Lung (tissue), 12 donors: Measurements from ENCODE around the gene MIB1. TPM values are rescaled to one million over a fixed set of nuclear protein-coding genes. Genes with fewer than 3 reads are reported as not detected.

Experiments
- ATAC-seq: fragments of 200-7000 bp; cut with Tn5 transposase; one replicate; pipeline ENCODE4 v1.9.1; 2020; ENCODE audit warnings: moderate number of reproducible peaks; ENCODE audit not compliant: insufficient read depth, low FRiP score
- DNase-seq, 3 donors: peaks; one replicate each; pipeline ENCODE4 v3.0.0-alpha.2; 2013 to 2017
- H3K27ac ChIP-seq, 2 donors: one replicate each; pipeline ENCODE4 v1.5.1; 2013; ENCODE audit warnings: mild to moderate bottlenecking in 2 of 2, moderate library complexity in 2 of 2, control low read depth in 1 of 2, inconsistent platforms in 1 of 2, low read depth in 1 of 2, low read length in 1 of 2
- H3K27me3 ChIP-seq, 3 donors: one replicate each; pipeline ENCODE4 v1.5.1; 2013; ENCODE audit warnings: low read length in 2 of 3; ENCODE audit not compliant: control insufficient read depth in 3 of 3, insufficient read depth in 3 of 3
- H3K36me3 ChIP-seq, 4 donors: one replicate each; pipeline ENCODE4 v1.5.1; 2013; ENCODE audit warnings: low read length in 4 of 4, mild to moderate bottlenecking in 1 of 4, moderate library complexity in 1 of 4; ENCODE audit not compliant: control insufficient read depth in 4 of 4, insufficient read depth in 4 of 4
- H3K4me1 ChIP-seq, 5 donors: one replicate each; pipeline ENCODE4 v1.5.1; 2013; ENCODE audit warnings: low read length in 5 of 5, mild to moderate bottlenecking in 2 of 5, moderate library complexity in 1 of 5; ENCODE audit not compliant: control insufficient read depth in 5 of 5, insufficient read depth in 5 of 5
- H3K4me3 ChIP-seq: one replicate; pipeline ENCODE4 v1.5.1; 2013; ENCODE audit warnings: mild to moderate bottlenecking, control low read depth, moderate library complexity
- H3K9ac ChIP-seq, 2 donors: one replicate each; pipeline ENCODE4 v1.5.1; 2013; ENCODE audit warnings: low read length in 2 of 2, control low read depth in 1 of 2; ENCODE audit not compliant: insufficient read depth in 1 of 2
- H3K9me3 ChIP-seq, 4 donors: one replicate each; pipeline ENCODE4 v1.5.1; 2013; ENCODE audit warnings: low read length in 3 of 4, mild to moderate bottlenecking in 1 of 4, moderate library complexity in 1 of 4; ENCODE audit not compliant: control insufficient read depth in 4 of 4, insufficient read depth in 3 of 4
- CTCF ChIP-seq: IDR thresholded peaks from 2 replicates; pipeline ENCODE4 v1.5.1; 2012; ENCODE audit warnings: mild to moderate bottlenecking; ENCODE audit errors: control extremely low read depth, extremely low read depth
- WGBS, 2 donors: extraction: QIAGEN DNeasy Blood & Tissue Kit; methylation state at CpG; one replicate each; pipeline ENCODE4 v1.1.7; 2013; 5-methylcytosine and 5-hydroxymethylcytosine counted together
- polyA plus RNA-seq, 2 donors: library from polyadenylated mRNA; stranded (reverse); fragments of 200-250 nt; gene quantifications; one replicate each; pipeline ENCODE4 v1.2.1, GENCODE V29; 2013
- total RNA-seq, 2 donors: library from RNA; depleted of rRNA in 1 of 2; stranded (reverse); fragments of >200 nt in 1 of 2; gene quantifications; one replicate each; pipeline ENCODE4 v1.2.1, GENCODE V29; 2014 to 2021
- donor health status: control.
- donor health status: control.
- donor health status: Bipolar disorder and iron deficiency.
- donor health status: healthy.
- donor health status: DM: yes; HTN: yes; CAD: no.

Gene MIB1
- total and polyA plus RNA-seq, 4 donors, result 4.5 to 62.0 (median 15.5) TPM

GRCh38 chr18:21809725-21810124 lies 69.1 kb downstream of the MIB1 start:
- H3K9ac ChIP-seq, result no peak overlapping the region
- H3K4me1 ChIP-seq, result no peaks in the 10 kb centered on the region
- TF ChIP-seq CTCF, result no peak
- no peak overlapping the region for H3K4me3 ChIP-seq
- DNase-seq (no peak), ATAC-seq (no peak)
- H3K36me3 ChIP-seq, result peaks cover 2 to 28% (median 14%) of the 10 kb centered on the region in 4 donors
- WGBS, 2 donors, result 94 to 96% methylated on average over 2 of the region's 2 CpGs
- H3K9me3 ChIP-seq, result peaks cover 0 to 6% (median 1%) of the 10 kb centered on the region in 4 donors
- H3K27me3 ChIP-seq, result no peaks in the 10 kb centered on the region
- H3K27ac ChIP-seq, result no peak overlapping the region

- peaks cover 3 to 33% (median 7%) of the 10 kb centered on the region in 4 donors for H3K36me3 ChIP-seq
- H3K9me3 ChIP-seq, result no peaks in the 10 kb centered on the region
- H3K27ac ChIP-seq, result no peak overlapping the region
- H3K27me3 ChIP-seq, result no peaks in the 10 kb centered on the region
- TF ChIP-seq CTCF, result no peak
- no peaks in the 10 kb centered on the region for H3K4me1 ChIP-seq
- no peak overlapping the region for H3K4me3 ChIP-seq
- no peak overlapping the region for H3K9ac ChIP-seq
- ATAC-seq (no peak), DNase-seq (no peak)
- 99 to 100% methylated on average over 2 of the region's 2 CpGs for WGBS, 2 donors
Observed at GRCh38 chr18:21815101-21815500, 74.5 kb downstream of the MIB1 start.

GRCh38 chr18:21820033-21820810 lies 79.6 kb downstream of the MIB1 start:
- Histone ChIP-seq H3K9ac (no peak overlapping the region), H3K36me3 (peaks cover 0 to 17% (median 4%) of the 10 kb centered on the region in 4 donors), H3K4me1 (no peaks in the 10 kb centered on the region), H3K27me3 (no peaks in the 10 kb centered on the region), H3K27ac (no peak overlapping the region), H3K4me3 (no peak overlapping the region), H3K9me3 (no peaks in the 10 kb centered on the region)
- WGBS, 2 donors, result 67 to 75% methylated on average over 2 of the region's 2 CpGs
- peak in 2 of 3 donors; percentile 38 to 46 for DNase-seq
- TF ChIP-seq CTCF, result no peak
- no peak for ATAC-seq

GRCh38 chr18:21820811-21821143 lies 80.2 kb downstream of the MIB1 start:
- DNase-seq (no peak), ATAC-seq (no peak)
- no peaks in the 10 kb centered on the region for H3K27me3 ChIP-seq
- H3K9me3 ChIP-seq, result no peaks in the 10 kb centered on the region
- no peaks in the 10 kb centered on the region for H3K4me1 ChIP-seq
- no peak overlapping the region for H3K27ac ChIP-seq
- no peak overlapping the region for H3K4me3 ChIP-seq
- no peak overlapping the region for H3K9ac ChIP-seq
- TF ChIP-seq CTCF, result no peak
- peaks cover 0 to 16% (median under 1%) of the 10 kb centered on the region in 4 donors for H3K36me3 ChIP-seq
- 57 to 88% methylated on average over 1 of the region's 1 CpG for WGBS, 2 donors
